D721Med (cell line): ENCODE measurements around the gene ANKS4B.
"Not testable (repeated sequence)": the region's sequence is repeated elsewhere in the genome, so short reads cannot be mapped to it uniquely, and the experiment has no call there.

Experiments used
- DNase-seq: peaks from one replicate; pipeline ENCODE4 v3.0.0; 2011; ENCODE audit warnings: low spot score; ENCODE audit not compliant: insufficient read length
- FAIRE-seq: peaks from 2 replicates; lab custom pipeline; 2011; peaks lifted over from hg19 to GRCh38; lab: Jason Lieb, UNC
- TF ChIP-seq, protein P1 (sequence below): IDR thresholded peaks from 2 replicates; pipeline ENCODE4 v1.5.1; 2012; ENCODE audit warnings: mild to moderate bottlenecking, control low read depth; ENCODE audit not compliant: insufficient read depth; ENCODE audit errors: missing control alignments

Gene ANKS4B

GRCh38 chr16:21277927-21278706 is 44.6 kb downstream of the ANKS4B start, which contains the start of gene CRYM:
CRYM (minus strand) TSS chr16:21278290; CDS start chr16:21278251, 39 bp downstream.
- TF ChIP-seq, protein P1, sequence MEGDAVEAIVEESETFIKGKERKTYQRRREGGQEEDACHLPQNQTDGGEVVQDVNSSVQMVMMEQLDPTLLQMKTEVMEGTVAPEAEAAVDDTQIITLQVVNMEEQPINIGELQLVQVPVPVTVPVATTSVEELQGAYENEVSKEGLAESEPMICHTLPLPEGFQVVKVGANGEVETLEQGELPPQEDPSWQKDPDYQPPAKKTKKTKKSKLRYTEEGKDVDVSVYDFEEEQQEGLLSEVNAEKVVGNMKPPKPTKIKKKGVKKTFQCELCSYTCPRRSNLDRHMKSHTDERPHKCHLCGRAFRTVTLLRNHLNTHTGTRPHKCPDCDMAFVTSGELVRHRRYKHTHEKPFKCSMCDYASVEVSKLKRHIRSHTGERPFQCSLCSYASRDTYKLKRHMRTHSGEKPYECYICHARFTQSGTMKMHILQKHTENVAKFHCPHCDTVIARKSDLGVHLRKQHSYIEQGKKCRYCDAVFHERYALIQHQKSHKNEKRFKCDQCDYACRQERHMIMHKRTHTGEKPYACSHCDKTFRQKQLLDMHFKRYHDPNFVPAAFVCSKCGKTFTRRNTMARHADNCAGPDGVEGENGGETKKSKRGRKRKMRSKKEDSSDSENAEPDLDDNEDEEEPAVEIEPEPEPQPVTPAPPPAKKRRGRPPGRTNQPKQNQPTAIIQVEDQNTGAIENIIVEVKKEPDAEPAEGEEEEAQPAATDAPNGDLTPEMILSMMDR, result peak; percentile 29
- DNase-seq, result peak; percentile 47
- no peak for FAIRE-seq

GRCh38 chr16:21279501-21279900 is 46.0 kb downstream of the ANKS4B start:
- DNase-seq, result no peak
- FAIRE-seq, result no peak
- TF ChIP-seq, protein P1, result no peak

GRCh38 chr16:21281698-21282389 is 48.3 kb downstream of the ANKS4B start:
- no peak for DNase-seq
- no peak for FAIRE-seq
- TF ChIP-seq, protein P1, result no peak

- TF ChIP-seq, protein P1, result no peak
- no peak for DNase-seq
These were observed 50.2 kb downstream of the ANKS4B start for GRCh38 chr16:21283521-21284289.

GRCh38 chr16:21284414-21284813 is 50.9 kb downstream of the ANKS4B start:
- TF ChIP-seq, protein P1, result no peak
- no peak for FAIRE-seq
- no peak for DNase-seq

More at GRCh38 chr16:21283521-21284289, 50.2 kb downstream of the ANKS4B start:
- FAIRE-seq, result no peak

GRCh38 chr16:21285314-21285713 is 51.8 kb downstream of the ANKS4B start:
- DNase-seq (no peak), FAIRE-seq (no peak)
- TF ChIP-seq, protein P1, result no peak

DNA sequence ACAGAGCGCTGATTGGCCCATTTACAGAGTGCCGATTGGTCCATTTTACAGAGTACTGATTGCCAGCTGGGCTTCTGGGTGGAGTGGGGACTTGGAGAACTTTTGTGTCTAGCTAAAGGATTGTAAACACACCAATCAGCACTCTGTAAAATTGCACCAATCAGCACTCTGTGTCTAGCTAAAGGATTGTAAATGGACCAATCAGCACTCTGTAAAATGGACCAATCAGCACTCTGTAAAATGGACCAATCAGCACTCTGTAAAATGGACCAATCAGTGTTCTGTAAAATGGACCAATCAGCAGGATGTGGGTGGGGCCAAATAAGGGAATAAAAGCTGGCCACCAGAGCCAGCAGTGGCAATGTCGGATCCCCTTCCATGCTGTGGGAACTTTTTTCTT is 56.3 kb downstream of the ANKS4B start:
- not testable (repeated sequence) for FAIRE-seq, DNase-seq
